Vagina (tissue), 2 donors: Measurements from ENCODE around the gene TALDO1.

Experiments used
- CTCF ChIP-seq, 3 experiments: fragments of 450-650 bp in 2 of 3; fragments of 200-600 bp in 1 of 3; sonication (generic) in 1 of 3; IDR thresholded peaks; one replicate each; pipeline ENCODE4 v1.5.1; 2017 to 2019; ENCODE audit warnings: antibody characterized with exemption in 3 of 3, mild to moderate bottlenecking in 2 of 3, moderate library complexity in 2 of 3
- POLR2A ChIP-seq, 2 donors: fragments of 450-650 bp; IDR thresholded peaks; one replicate each; pipeline ENCODE4 v1.6.1; 2017; ENCODE audit warnings: antibody characterized with exemption in 2 of 2, mild to moderate bottlenecking in 2 of 2, moderate library complexity in 2 of 2

- TF ChIP-seq CTCF (IDR thresholded peaks at IDR 0.05) (no peak), POLR2A (IDR thresholded peaks at IDR 0.05) (no peak)
These were observed 64.4 kb downstream of the TALDO1 start for GRCh38 chr11:811446-812245.
